Fibroblast of lung (primary cell): ENCODE results near the gene MEGF10.

Source experiments
- EZH2 ChIP-seq: IDR thresholded peaks from 2 replicates; pipeline ENCODE4 v1.5.1; 2012; ENCODE audit warnings: low read length, control low read depth, mild to moderate bottlenecking; ENCODE audit errors: missing control alignments
- TF ChIP-seq, protein P1 (sequence below), 2 donors: IDR thresholded peaks in 1 of 2; conservative IDR thresholded peaks in 1 of 2; 1 replicate in 1 of 2; 2 replicates in 1 of 2; pipeline ENCODE4 v1.5.1; 2011 to 2012; ENCODE audit warnings: low read length in 2 of 2, control low read depth in 1 of 2, inconsistent platforms in 1 of 2, low read depth in 1 of 2, mild to moderate bottlenecking in 1 of 2

GRCh38 chr5:127400539-127400938, 109.9 kb downstream of the MEGF10 start:
- TF ChIP-seq, protein P1, sequence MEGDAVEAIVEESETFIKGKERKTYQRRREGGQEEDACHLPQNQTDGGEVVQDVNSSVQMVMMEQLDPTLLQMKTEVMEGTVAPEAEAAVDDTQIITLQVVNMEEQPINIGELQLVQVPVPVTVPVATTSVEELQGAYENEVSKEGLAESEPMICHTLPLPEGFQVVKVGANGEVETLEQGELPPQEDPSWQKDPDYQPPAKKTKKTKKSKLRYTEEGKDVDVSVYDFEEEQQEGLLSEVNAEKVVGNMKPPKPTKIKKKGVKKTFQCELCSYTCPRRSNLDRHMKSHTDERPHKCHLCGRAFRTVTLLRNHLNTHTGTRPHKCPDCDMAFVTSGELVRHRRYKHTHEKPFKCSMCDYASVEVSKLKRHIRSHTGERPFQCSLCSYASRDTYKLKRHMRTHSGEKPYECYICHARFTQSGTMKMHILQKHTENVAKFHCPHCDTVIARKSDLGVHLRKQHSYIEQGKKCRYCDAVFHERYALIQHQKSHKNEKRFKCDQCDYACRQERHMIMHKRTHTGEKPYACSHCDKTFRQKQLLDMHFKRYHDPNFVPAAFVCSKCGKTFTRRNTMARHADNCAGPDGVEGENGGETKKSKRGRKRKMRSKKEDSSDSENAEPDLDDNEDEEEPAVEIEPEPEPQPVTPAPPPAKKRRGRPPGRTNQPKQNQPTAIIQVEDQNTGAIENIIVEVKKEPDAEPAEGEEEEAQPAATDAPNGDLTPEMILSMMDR (conservative IDR thresholded peaks at IDR 0.05 in 1 of 2, IDR thresholded peaks at IDR 0.05 in 1 of 2; ENCODE audit: low read depth in 1 of 2, low read length in 2 of 2) = no peak
- TF ChIP-seq EZH2 = no peak
